ENCODE data around the gene PRIM2.
"Not testable (repeated sequence)": the region's sequence is repeated elsewhere in the genome, so short reads cannot be mapped to it uniquely, and the experiment has no call there.

GRCh38 chr6:57579489-57579888, 262.1 kb downstream of the PRIM2 start:
- not testable (repeated sequence) for TF ChIP-seq POLR2A, CTCF (IDR thresholded peaks at IDR 0.05)
